IMR-90 (cell line): ENCODE results near the gene TNF. TPM values are rescaled to one million over a fixed set of nuclear protein-coding genes. Genes with fewer than 3 reads are reported as not detected.

ENCODE experiments used
- ATAC-seq: fragments of 200-7000 bp; cut with Tn5 transposase; 2 replicates; pipeline ENCODE4 v1.9.1; 2020; ENCODE audit warnings: low read depth, mild to moderate bottlenecking, moderate library complexity
- BruUV-seq: library from RNA; stranded (reverse); fragments of 400-500 nt; replicated peaks from 2 replicates; lab custom pipeline; 2021; lab: Mats Ljungman, UMichigan
- CTCF ChIA-PET: fragments of 300-600 bp; formaldehyde crosslinking; extraction: SDS; loops from one replicate; lab custom pipeline; 2021; ENCODE audit warnings: antibody characterized with exemption; lab: Yijun Ruan, JAX
- POLR2A ChIA-PET: fragments of 300-600 bp; sonication (Branson Sonifier 250); formaldehyde crosslinking; loops from one replicate; lab custom pipeline; 2022; ENCODE audit warnings: antibody characterized with exemption; ENCODE audit not compliant: unreplicated experiment; lab: Charles Lee
- DNase-seq: peaks from one replicate; pipeline ENCODE4 v3.0.0; 2013
- H2AFZ ChIP-seq: replicated peaks from 2 replicates; pipeline ENCODE3; 2013; ENCODE audit warnings: low read length, mild to moderate bottlenecking; ENCODE audit not compliant: poor library complexity
- H2AK5ac ChIP-seq: 2 replicates; pipeline ENCODE4 v1.6.1; 2013; ENCODE audit warnings: low read depth, low read length, inconsistent platforms
- H2AK9ac ChIP-seq: replicated peaks from 2 replicates; pipeline ENCODE3; 2013; ENCODE audit warnings: mild to moderate bottlenecking, low read depth, low read length, moderate library complexity; ENCODE audit not compliant: poor library complexity
- H2BK120ac ChIP-seq: 2 replicates; pipeline ENCODE4 v1.6.1; 2013; ENCODE audit warnings: low read depth, low read length, inconsistent platforms
- H2BK15ac ChIP-seq: 3 replicates; pipeline ENCODE4 v1.6.1; 2013; ENCODE audit warnings: low read depth, low read length, inconsistent platforms
- H2BK20ac ChIP-seq: 2 replicates; pipeline ENCODE4 v1.6.1; 2013; ENCODE audit warnings: low read depth, mild to moderate bottlenecking, inconsistent platforms, low read length, moderate library complexity
- H2BK5ac ChIP-seq: 2 replicates; pipeline ENCODE4 v1.6.1; 2013; ENCODE audit warnings: mild to moderate bottlenecking, low read depth, low read length, inconsistent platforms; ENCODE audit not compliant: poor library complexity, severe bottlenecking
- H3K14ac ChIP-seq: replicated peaks from 2 replicates; pipeline ENCODE4 v1.6.1; 2013; ENCODE audit warnings: low read depth, low read length, inconsistent platforms
- H3K18ac ChIP-seq: 2 replicates; pipeline ENCODE4 v1.6.1; 2013; ENCODE audit warnings: low read depth, low read length, control low read depth
- H3K23ac ChIP-seq: 2 replicates; pipeline ENCODE4 v1.6.1; 2013; ENCODE audit warnings: low read depth, low read length, inconsistent platforms
- H3K27ac ChIP-seq: 2 replicates; pipeline ENCODE4 v1.5.1; 2013; ENCODE audit warnings: mild to moderate bottlenecking, control low read depth, low read length; ENCODE audit not compliant: insufficient read depth
- H3K27me3 ChIP-seq: 2 replicates; pipeline ENCODE4 v1.6.1; 2013; ENCODE audit warnings: low read length; ENCODE audit not compliant: control insufficient read depth, insufficient read depth
- H3K36me3 ChIP-seq: 2 replicates; pipeline ENCODE4 v1.6.1; 2013; ENCODE audit warnings: low read length, mixed read lengths; ENCODE audit not compliant: control insufficient read depth, insufficient read depth
- H3K4ac ChIP-seq: 2 replicates; pipeline ENCODE4 v1.6.1; 2013; ENCODE audit warnings: low read depth, low read length, inconsistent platforms
- H3K4me1 ChIP-seq: 2 replicates; pipeline ENCODE4 v1.6.1; 2013; ENCODE audit warnings: low read length, mixed read lengths; ENCODE audit not compliant: control insufficient read depth, insufficient read depth
- H3K4me2 ChIP-seq: 2 replicates; pipeline ENCODE4 v1.6.1; 2013; ENCODE audit warnings: low read depth, mild to moderate bottlenecking, control low read depth, low read length, moderate library complexity
- H3K4me3 ChIP-seq: 2 replicates; pipeline ENCODE4 v1.5.1; 2013; ENCODE audit warnings: low read depth, mild to moderate bottlenecking, control low read depth, low read length, moderate library complexity; ENCODE audit not compliant: insufficient read depth
- H3K56ac ChIP-seq: 2 replicates; pipeline ENCODE4 v1.6.1; 2013; ENCODE audit warnings: low read length, inconsistent platforms; ENCODE audit not compliant: insufficient read depth; ENCODE audit errors: extremely low read depth
- H3K79me1 ChIP-seq, 2 experiments: 2 replicates each; pipeline ENCODE4 v1.6.1; 2013; ENCODE audit warnings: low read length in 2 of 2, inconsistent platforms in 1 of 2, low read depth in 1 of 2
- H3K9ac ChIP-seq: 2 replicates; pipeline ENCODE4 v1.6.1; 2013; ENCODE audit warnings: low read depth, low read length, control low read depth
- H3K9me1 ChIP-seq: 2 replicates; pipeline ENCODE4 v1.6.1; 2013; ENCODE audit warnings: low read length, inconsistent platforms; ENCODE audit not compliant: insufficient read depth
- H3K9me3 ChIP-seq: 2 replicates; pipeline ENCODE4 v1.6.1; 2013; ENCODE audit warnings: low read length; ENCODE audit not compliant: control insufficient read depth, insufficient read depth
- H4K20me1 ChIP-seq: 2 replicates; pipeline ENCODE4 v1.6.1; 2013; ENCODE audit warnings: low read length, inconsistent platforms; ENCODE audit not compliant: insufficient read depth
- H4K5ac ChIP-seq: 2 replicates; pipeline ENCODE4 v1.6.1; 2013; ENCODE audit warnings: mild to moderate bottlenecking, low read depth, low read length, control low read depth
- H4K8ac ChIP-seq, 2 experiments: 2 replicates each; pipeline ENCODE4 v1.6.1; 2013; ENCODE audit warnings: low read depth in 2 of 2, low read length in 2 of 2, control low read depth in 1 of 2, inconsistent platforms in 1 of 2
- H4K91ac ChIP-seq: 2 replicates; pipeline ENCODE4 v1.6.1; 2013; ENCODE audit warnings: low read depth, low read length, inconsistent platforms; ENCODE audit not compliant: insufficient read depth
- FOS ChIP-seq: fragments of 150-350 bp; IDR thresholded peaks from 2 replicates; pipeline ENCODE4 v1.6.1; 2016; ENCODE audit warnings: low read depth, low read length
- MAFK ChIP-seq: IDR thresholded peaks from 2 replicates; pipeline ENCODE4 v1.6.1; 2012; ENCODE audit warnings: low read depth, low read length, improper control_type of control experiment
- MAZ ChIP-seq: IDR thresholded peaks from 2 replicates; pipeline ENCODE4 v1.6.1; 2012; ENCODE audit warnings: low read depth, mild to moderate bottlenecking, low read length, improper control_type of control experiment, moderate library complexity, borderline replicate concordance
- NFE2L2 ChIP-seq: fragments of 150-350 bp; IDR thresholded peaks from 2 replicates; pipeline ENCODE4 v1.6.1; 2016; ENCODE audit warnings: low read depth, mild to moderate bottlenecking, low read length
- POLR2A ChIP-seq: IDR thresholded peaks from 2 replicates; pipeline ENCODE4 v1.6.1; 2012; ENCODE audit warnings: mild to moderate bottlenecking, low read depth, low read length
- SMC3 ChIP-seq: fragments of 150-350 bp; IDR thresholded peaks from 2 replicates; pipeline ENCODE4 v1.6.1; 2016; ENCODE audit warnings: low read depth, mild to moderate bottlenecking, antibody characterized with exemption, low read length, moderate library complexity
- WGBS, 2 experiments: methylation state at CpG; one replicate each; pipeline versions ENCODE4 v1.1.5 to v1.1.7; 2013; ENCODE audit warnings: missing lambda C conversion rate in 2 of 2; ENCODE audit not compliant: insufficient read length in 1 of 2; ENCODE audit errors: extremely low coverage in 2 of 2; 5-methylcytosine and 5-hydroxymethylcytosine counted together
- dilution Hi-C: fragments of 300-500 bp; cut with HindIII; formaldehyde crosslinking; loops from one replicate; pipeline ENCODE4 v1.14.3; 2018; ENCODE audit warnings: low sequenced_read_pairs; ENCODE audit not compliant: unreplicated experiment
- in situ Hi-C: fragments of 300-500 bp; cut with MboI; formaldehyde crosslinking; loops from 3 replicates; pipeline ENCODE4 v1.14.3; 2019; ENCODE audit warnings: low sequenced_read_pairs, inconsistent platforms, mixed read lengths
- intact Hi-C: fragments of 100-400 bp; cut with micrococcal nuclease; formaldehyde crosslinking; loops from 2 replicates; pipeline ENCODE4 v1.10.0; 2022
- polyA plus RNA-seq, 3 experiments: library from polyadenylated mRNA; depleted of rRNA; stranded (reverse); fragments of >200 nt; gene quantifications; 2 replicates each; pipeline ENCODE4 v1.2.3, GENCODE V29; 2012; ENCODE audit warnings: low replicate concordance in 1 of 3
- total RNA-seq: library from RNA; depleted of rRNA; stranded (reverse); fragments of >200 nt; gene quantifications from 2 replicates; pipeline ENCODE4 v1.2.3, GENCODE V29; 2012

The TNF gene
- total and polyA plus RNA-seq, 2 of the 4 experiments (the other 2 are of a cell fraction) = not detected

DNA sequence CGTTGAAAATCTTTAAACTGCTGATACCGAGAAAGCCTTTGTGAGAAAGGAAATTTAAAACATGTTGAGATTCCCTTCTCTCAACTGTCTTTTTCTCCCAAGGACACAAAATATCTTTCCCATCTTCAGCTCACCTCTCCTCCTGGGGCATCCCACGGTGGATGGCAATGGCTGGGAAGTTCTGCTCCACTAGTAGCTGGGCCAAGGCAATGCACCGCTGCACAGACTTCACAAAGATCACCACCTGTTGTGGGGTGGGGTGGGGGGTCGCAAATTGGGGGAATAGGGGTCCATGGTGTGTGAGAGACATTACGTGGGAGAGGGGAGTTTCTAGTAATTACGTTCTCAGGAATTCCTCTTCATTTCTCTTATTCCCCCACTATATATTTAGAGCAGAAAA lies 44.2 kb upstream of the TNF start:
- Histone ChIP-seq H4K8ac (no peak overlapping the region), H3K23ac (no peak overlapping the region), H4K5ac (no peak overlapping the region), H2AK5ac (no peak overlapping the region), H3K14ac (no peak overlapping the region), H3K9me3 (no peaks in the 10 kb centered on the region), H2AK9ac (no peak overlapping the region), H3K36me3 (peaks cover 66% of the 10 kb centered on the region), H3K4me1 (peaks cover 5% of the 10 kb centered on the region), H3K4me2 (no peak overlapping the region), H2BK120ac (no peak overlapping the region), H3K27me3 (no peaks in the 10 kb centered on the region), H3K9ac (no peak overlapping the region), H2AFZ (no peak overlapping the region), H3K9me1 (peaks cover 15% of the 10 kb centered on the region), H3K79me1 (peaks cover 32 to 72% of the 10 kb centered on the region in 2 experiments), H3K4ac (no peak overlapping the region), H3K18ac (no peak overlapping the region), H2BK15ac (no peak overlapping the region), H2BK20ac (no peak overlapping the region), H2BK5ac (no peak overlapping the region), H4K20me1 (peaks cover 71% of the 10 kb centered on the region), H3K4me3 (no peak overlapping the region), H3K27ac (no peak overlapping the region), H4K91ac (no peak overlapping the region), H3K56ac (no peak overlapping the region)
- ATAC-seq = no peak
- in situ Hi-C loops (no loop called here), dilution Hi-C loops (no loop called here), intact Hi-C loops (no loop called here)
- ChIA-PET CTCF (no interaction called here), POLR2A (interaction anchor here (0.7 kb wide), 1 partner anchor 9 kb away, joined by 4 read pairs; no protein-coding TSS in a partner anchor)
- WGBS, 2 experiments = no CpG with 5 or more reads among the region's 7 CpGs
- no TSS peak for BruUV-seq
- no peak for DNase-seq
- no peak for TF ChIP-seq POLR2A
- no peak for TF ChIP-seq MAFK
- TF ChIP-seq FOS = no peak
- no peak for TF ChIP-seq SMC3
- no peak for TF ChIP-seq NFE2L2
- no peak for TF ChIP-seq MAZ
